ENCODE measurements around the gene DGCR2. TPM values are rescaled to one million over a fixed set of nuclear protein-coding genes. Genes with fewer than 3 reads are reported as not detected.
"Not testable (repeated sequence)": the region's sequence is repeated elsewhere in the genome, so short reads cannot be mapped to it uniquely, and the experiment has no call there.

The DGCR2 gene
- total RNA-seq, 1 donor from 2014 or later = 68.0 TPM

- DNase-seq = no peak
Measured at GRCh38 chr22:18999008-18999407, 123.2 kb downstream of the DGCR2 start.

GRCh38 chr22:18997925-18998315 lies 124.3 kb downstream of the DGCR2 start:
- no peak for DNase-seq

- DNase-seq = no peak
Measured at GRCh38 chr22:18997306-18997924, 124.8 kb downstream of the DGCR2 start.

- DNase-seq = no peak
Measured at GRCh38 chr22:18996376-18996900, 125.8 kb downstream of the DGCR2 start.

- no peak for DNase-seq
Measured at GRCh38 chr22:18995327-18995711, 126.9 kb downstream of the DGCR2 start.

- DNase-seq = no peak
Measured at GRCh38 chr22:18994701-18995326, 127.4 kb downstream of the DGCR2 start.

GRCh38 chr22:18994056-18994455 lies 128.2 kb downstream of the DGCR2 start:
- no peak for DNase-seq

GRCh38 chr22:18992543-18993198 lies 129.5 kb downstream of the DGCR2 start:
- no peak for DNase-seq

- no peak for DNase-seq
Measured at GRCh38 chr22:18991821-18992442, 130.3 kb downstream of the DGCR2 start.

GRCh38 chr22:18991138-18991432 lies 131.1 kb downstream of the DGCR2 start:
- DNase-seq = no peak

- DNase-seq = no peak
Measured at GRCh38 chr22:18990355-18991137, 131.7 kb downstream of the DGCR2 start.

GRCh38 chr22:18988958-18989357 lies 133.3 kb downstream of the DGCR2 start:
- DNase-seq = no peak

- no peak for DNase-seq
Measured at GRCh38 chr22:18987765-18988164, 134.4 kb downstream of the DGCR2 start.

GRCh38 chr22:18987114-18987513 lies 135.1 kb downstream of the DGCR2 start:
- not testable (repeated sequence) for DNase-seq

Small RNA genes lying within 50 kb of the gene (small RNA-seq; reads per million reads assigned to genes)
- not detected for gene RF00019

Other genes starting within 250 kb of the DGCR2 start
- gene DGCR6, start 216.1 kb downstream of the DGCR2 start, total RNA-seq = 12.3 TPM
- gene PRODH, start 186.1 kb downstream of the DGCR2 start, total RNA-seq = 0.94 TPM
- gene TSSK2, start 8.9 kb upstream of the DGCR2 start, total RNA-seq = not detected
- 9.7 TPM for gene ESS2, start 22.2 kb upstream of the DGCR2 start, total RNA-seq
- not detected for gene GSC2, start 27.9 kb upstream of the DGCR2 start, total RNA-seq
- gene SLC25A1, start 56.3 kb upstream of the DGCR2 start, total RNA-seq = 30.3 TPM
- gene CLTCL1, start 169.3 kb upstream of the DGCR2 start, total RNA-seq = 11.1 TPM

Data from occipital lobe (tissue), 3 donors.